Measurements from ENCODE around the gene UBE2D1. TPM values are rescaled to one million over a fixed set of nuclear protein-coding genes. Genes with fewer than 3 reads are reported as not detected.

UBE2D1 gene
- total and polyA plus RNA-seq, 7 donors = 23.8 to 120 (median 52.0) TPM

DNA sequence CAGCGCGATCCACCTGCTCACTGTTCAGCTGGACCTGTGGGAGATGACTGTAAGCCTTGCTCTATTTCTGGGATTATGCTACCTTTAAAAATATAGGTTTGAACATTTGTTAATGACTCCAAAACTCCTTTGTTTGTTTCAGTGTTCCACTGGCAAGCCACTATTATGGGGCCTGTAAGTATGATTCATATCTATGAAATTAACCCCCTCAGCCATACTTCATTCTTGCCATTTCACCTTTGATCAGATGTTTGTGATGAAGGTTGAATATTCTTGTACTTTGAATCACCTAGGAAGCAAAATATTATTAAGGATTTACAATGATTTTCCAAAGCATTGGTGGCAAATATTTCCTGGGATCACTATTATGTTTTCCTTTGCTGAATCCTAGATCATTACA lies 26.5 kb downstream of the UBE2D1 start:
- TF ChIP-seq, protein P1, sequence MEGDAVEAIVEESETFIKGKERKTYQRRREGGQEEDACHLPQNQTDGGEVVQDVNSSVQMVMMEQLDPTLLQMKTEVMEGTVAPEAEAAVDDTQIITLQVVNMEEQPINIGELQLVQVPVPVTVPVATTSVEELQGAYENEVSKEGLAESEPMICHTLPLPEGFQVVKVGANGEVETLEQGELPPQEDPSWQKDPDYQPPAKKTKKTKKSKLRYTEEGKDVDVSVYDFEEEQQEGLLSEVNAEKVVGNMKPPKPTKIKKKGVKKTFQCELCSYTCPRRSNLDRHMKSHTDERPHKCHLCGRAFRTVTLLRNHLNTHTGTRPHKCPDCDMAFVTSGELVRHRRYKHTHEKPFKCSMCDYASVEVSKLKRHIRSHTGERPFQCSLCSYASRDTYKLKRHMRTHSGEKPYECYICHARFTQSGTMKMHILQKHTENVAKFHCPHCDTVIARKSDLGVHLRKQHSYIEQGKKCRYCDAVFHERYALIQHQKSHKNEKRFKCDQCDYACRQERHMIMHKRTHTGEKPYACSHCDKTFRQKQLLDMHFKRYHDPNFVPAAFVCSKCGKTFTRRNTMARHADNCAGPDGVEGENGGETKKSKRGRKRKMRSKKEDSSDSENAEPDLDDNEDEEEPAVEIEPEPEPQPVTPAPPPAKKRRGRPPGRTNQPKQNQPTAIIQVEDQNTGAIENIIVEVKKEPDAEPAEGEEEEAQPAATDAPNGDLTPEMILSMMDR (IDR thresholded peaks at IDR 0.05) = no peak
- Histone ChIP-seq H3K4me1 (peaks cover 37% of the 10 kb centered on the region), H3K9me3 (no peaks in the 10 kb centered on the region), H3K4me3 (no peak overlapping the region), H3K27me3 (ENCODE audit: insufficient read depth in 3 of 3, low read length in 2 of 3) (no peaks in the 10 kb centered on the region), H3K36me3 (ENCODE audit: insufficient read depth in 1 of 2, low read depth in 1 of 2) (peaks cover 0 to 48% of the 10 kb centered on the region in 2 donors), H3K27ac (peak overlapping the region; percentile 65)
- DNase-seq (no peak), ATAC-seq (peak in 1 of 4 donors; percentile 12)
- intact Hi-C loops (cut with DNase I) = no loop called here
- 87 to 99% (median 89%) methylated on average over 2 of the region's 2 CpGs for WGBS, 3 donors

DNA sequence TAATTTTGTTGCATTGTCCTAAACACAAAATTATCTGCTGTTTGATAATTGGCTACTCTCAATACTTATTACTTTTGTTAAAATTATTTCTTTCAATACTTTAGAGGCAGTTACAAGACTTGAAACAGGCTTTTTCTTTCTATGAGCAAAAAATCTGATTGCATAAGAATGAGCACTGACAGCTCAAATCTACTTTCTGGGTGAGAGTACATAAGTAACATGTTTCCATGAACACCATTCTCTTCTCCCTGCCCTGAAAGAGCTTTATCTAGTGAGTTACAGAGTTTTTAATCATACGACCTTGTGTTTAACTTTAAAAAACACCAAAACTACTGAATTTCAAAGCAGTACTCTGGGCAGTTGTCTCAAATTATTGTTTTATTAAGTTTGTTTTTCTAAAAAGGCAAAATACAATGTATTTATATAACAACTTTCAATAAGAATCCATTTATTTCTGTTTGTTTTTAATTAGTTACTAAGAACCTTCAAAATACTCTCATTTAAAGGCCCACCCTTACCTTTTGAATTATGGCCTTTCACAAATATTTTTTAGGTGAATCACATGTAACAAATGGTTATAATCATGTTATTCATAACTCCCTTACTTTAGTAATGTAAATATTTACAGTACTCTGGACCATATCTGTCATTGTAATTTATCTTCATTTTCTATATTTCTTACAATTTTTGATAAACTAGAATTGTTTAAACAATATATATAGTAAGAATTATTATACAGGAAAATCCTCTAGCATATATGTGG lies 27.4 kb downstream of the UBE2D1 start:
- TF ChIP-seq, protein P1 (IDR thresholded peaks at IDR 0.05) = no peak
- no peak for DNase-seq
- no peak for ATAC-seq
- no peak overlapping the region for H3K4me3 ChIP-seq
- 79 to 93% (median 86%) methylated on average over 1 of the region's 1 CpG for WGBS, 3 donors
- no peaks in the 10 kb centered on the region for H3K9me3 ChIP-seq
- peak overlapping the region; percentile 65 for H3K27ac ChIP-seq
- peaks cover 28% of the 10 kb centered on the region for H3K4me1 ChIP-seq
- intact Hi-C loops (cut with DNase I) = no loop called here
- H3K36me3 ChIP-seq (ENCODE audit: insufficient read depth in 1 of 2, low read depth in 1 of 2) = peaks cover 0 to 48% of the 10 kb centered on the region in 2 donors
- H3K27me3 ChIP-seq (ENCODE audit: insufficient read depth in 3 of 3, low read length in 2 of 3) = no peaks in the 10 kb centered on the region

DNA sequence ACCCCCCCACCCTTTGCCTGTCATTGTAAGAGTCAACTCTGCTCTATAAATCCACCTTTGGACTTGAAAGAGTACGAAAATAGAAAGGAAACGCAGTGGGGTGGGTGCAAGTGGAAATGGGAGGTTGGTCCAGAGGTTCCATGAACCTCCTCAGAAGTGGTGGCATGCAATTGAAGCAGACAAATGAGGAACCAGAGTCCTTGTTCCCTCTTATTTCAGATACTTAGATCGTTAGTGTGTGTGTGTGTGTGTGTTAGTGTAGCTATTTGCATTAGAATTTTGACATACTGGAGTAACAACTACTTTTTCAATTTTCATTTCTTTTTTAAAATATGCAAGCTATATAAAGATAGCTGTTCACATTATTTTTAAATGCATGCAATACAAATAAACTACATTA lies 32.3 kb downstream of the UBE2D1 start:
- WGBS, 3 donors = 53 to 77% (median 77%) methylated on average over 3 of the region's 3 CpGs
- Histone ChIP-seq H3K27me3 (ENCODE audit: insufficient read depth in 3 of 3, low read length in 2 of 3) (no peaks in the 10 kb centered on the region), H3K4me1 (no peaks in the 10 kb centered on the region), H3K36me3 (ENCODE audit: insufficient read depth in 1 of 2, low read depth in 1 of 2) (peaks cover 0 to 59% of the 10 kb centered on the region in 2 donors), H3K27ac (peak overlapping the region; percentile 7), H3K9me3 (no peaks in the 10 kb centered on the region), H3K4me3 (no peak overlapping the region)
- TF ChIP-seq, protein P1 (IDR thresholded peaks at IDR 0.05) = no peak
- intact Hi-C loops (cut with DNase I) = no loop called here
- ATAC-seq = no peak
- DNase-seq = no peak

DNA sequence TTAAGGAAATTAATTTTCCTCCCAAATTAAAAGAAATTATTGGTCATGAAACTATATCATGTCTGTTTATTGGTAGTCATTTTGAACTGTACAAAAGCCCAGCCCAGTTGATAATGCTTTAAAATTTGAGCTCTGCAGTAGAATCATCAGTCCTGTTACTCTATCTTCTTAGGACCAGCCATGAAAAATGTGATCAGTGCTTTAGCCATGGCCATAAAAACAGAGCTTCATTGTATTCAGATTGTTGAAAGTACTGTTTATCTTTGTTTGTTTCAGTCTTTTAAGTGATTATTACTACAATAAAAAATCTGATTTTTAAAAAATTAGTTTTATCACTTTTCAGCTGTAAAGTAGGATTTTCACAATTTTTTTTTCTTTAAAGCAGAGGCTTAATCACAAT lies 36.7 kb downstream of the UBE2D1 start:
- intact Hi-C loops (cut with DNase I) = no loop called here
- Histone ChIP-seq H3K27ac (peak overlapping the region; percentile 66), H3K27me3 (ENCODE audit: insufficient read depth in 3 of 3, low read length in 2 of 3) (no peaks in the 10 kb centered on the region), H3K36me3 (ENCODE audit: insufficient read depth in 1 of 2, low read depth in 1 of 2) (peaks cover 0 to 20% of the 10 kb centered on the region in 2 donors), H3K9me3 (no peaks in the 10 kb centered on the region), H3K4me3 (no peak overlapping the region), H3K4me1 (peaks cover 15% of the 10 kb centered on the region)
- DNase-seq (no peak), ATAC-seq (no peak)
- TF ChIP-seq, protein P1 (IDR thresholded peaks at IDR 0.05) = no peak
